ENCODE results near the gene CDH4. TPM values are rescaled to one million over a fixed set of nuclear protein-coding genes. Genes with fewer than 3 reads are reported as not detected.

Gene CDH4
- polyA plus RNA-seq, 1 donor (not counting 4 experiments of a cell fraction or from before 2014, with no cell fraction given): 2.2 TPM

DNA sequence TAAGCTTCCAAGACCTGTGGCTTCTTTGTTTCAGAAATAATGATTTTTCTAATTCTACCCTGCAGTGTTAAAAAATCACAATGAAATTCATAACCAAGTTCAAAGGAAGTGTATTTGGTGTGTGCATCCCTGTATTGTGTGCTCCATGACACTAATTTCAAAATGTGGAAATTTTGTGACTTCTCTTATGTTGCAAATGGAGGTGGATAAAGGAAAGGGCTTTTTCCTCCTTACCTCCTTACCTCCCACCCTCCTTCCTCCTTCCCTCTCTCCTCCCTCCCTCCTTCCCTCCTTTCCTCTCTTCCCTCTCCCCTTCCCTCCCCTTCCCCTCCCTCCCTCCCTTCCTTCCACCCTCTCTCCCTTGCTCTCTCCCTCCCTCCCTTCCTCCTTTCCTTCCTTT, 10.5 kb downstream of the CDH4 start:
- no peak overlapping the region for H3K4me2 ChIP-seq (ENCODE audit: control insufficient read depth, extremely low read depth, insufficient read depth, low read depth, low read length)
- peaks cover 16 to 43% of the 10 kb centered on the region in 2 experiments for H3K36me3 ChIP-seq (ENCODE audit: control insufficient read depth in 2 of 2, extremely low read depth in 1 of 2, insufficient read depth in 2 of 2, low read length in 2 of 2)
- H3K9me1 ChIP-seq (ENCODE audit: control insufficient read depth, extremely low read depth, insufficient read depth, low read length): no peaks in the 10 kb centered on the region
- no peaks in the 10 kb centered on the region for H3K27me3 ChIP-seq (ENCODE audit: control insufficient read depth, extremely low read depth, insufficient read depth, low read length)
- peaks cover 38% of the 10 kb centered on the region for H4K20me1 ChIP-seq (ENCODE audit: control insufficient read depth, extremely low read depth, insufficient read depth, low read length)
- FAIRE-seq (no peak), DNase-seq (ENCODE audit: low read depth, low spot score) (no peak)
- H3K79me2 ChIP-seq (ENCODE audit: control insufficient read depth, insufficient read depth, low read length): peaks cover 41% of the 10 kb centered on the region
- dilution Hi-C loops (cut with MboI; ENCODE audit: extremely low pct_ligation_motif_present, low sequenced_read_pairs): no loop called here
- no peaks in the 10 kb centered on the region for H3K4me1 ChIP-seq (ENCODE audit: control insufficient read depth, extremely low read depth, insufficient read depth, low read length)
- no peak overlapping the region for H3K4me3 ChIP-seq (ENCODE audit: control insufficient read depth in 2 of 3, extremely low read depth in 1 of 3, insufficient read depth in 2 of 3, low read depth in 1 of 3, low read length in 3 of 3)
- no peak overlapping the region for H2AFZ ChIP-seq (ENCODE audit: control insufficient read depth, low read length)
- no peak for TF ChIP-seq EZH2 (IDR thresholded peaks at IDR 0.05; ENCODE audit: low read length)
- TF ChIP-seq, protein P1, sequence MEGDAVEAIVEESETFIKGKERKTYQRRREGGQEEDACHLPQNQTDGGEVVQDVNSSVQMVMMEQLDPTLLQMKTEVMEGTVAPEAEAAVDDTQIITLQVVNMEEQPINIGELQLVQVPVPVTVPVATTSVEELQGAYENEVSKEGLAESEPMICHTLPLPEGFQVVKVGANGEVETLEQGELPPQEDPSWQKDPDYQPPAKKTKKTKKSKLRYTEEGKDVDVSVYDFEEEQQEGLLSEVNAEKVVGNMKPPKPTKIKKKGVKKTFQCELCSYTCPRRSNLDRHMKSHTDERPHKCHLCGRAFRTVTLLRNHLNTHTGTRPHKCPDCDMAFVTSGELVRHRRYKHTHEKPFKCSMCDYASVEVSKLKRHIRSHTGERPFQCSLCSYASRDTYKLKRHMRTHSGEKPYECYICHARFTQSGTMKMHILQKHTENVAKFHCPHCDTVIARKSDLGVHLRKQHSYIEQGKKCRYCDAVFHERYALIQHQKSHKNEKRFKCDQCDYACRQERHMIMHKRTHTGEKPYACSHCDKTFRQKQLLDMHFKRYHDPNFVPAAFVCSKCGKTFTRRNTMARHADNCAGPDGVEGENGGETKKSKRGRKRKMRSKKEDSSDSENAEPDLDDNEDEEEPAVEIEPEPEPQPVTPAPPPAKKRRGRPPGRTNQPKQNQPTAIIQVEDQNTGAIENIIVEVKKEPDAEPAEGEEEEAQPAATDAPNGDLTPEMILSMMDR (optimal IDR thresholded peaks at IDR 0.05 in 1 of 3, IDR thresholded peaks at IDR 0.05 in 1 of 3, conservative IDR thresholded peaks at IDR 0.05 in 1 of 3; ENCODE audit: extremely low read depth in 1 of 3, insufficient read depth in 2 of 3, low read length in 3 of 3): no peak
- H3K9ac ChIP-seq (ENCODE audit: control insufficient read depth, extremely low read depth, insufficient read depth, low read length): no peak overlapping the region
- no peaks in the 10 kb centered on the region for H3K9me3 ChIP-seq (ENCODE audit: control insufficient read depth, low read depth, low read length)
- H3K27ac ChIP-seq (ENCODE audit: control insufficient read depth, insufficient read depth, low read length): no peak overlapping the region

DNA sequence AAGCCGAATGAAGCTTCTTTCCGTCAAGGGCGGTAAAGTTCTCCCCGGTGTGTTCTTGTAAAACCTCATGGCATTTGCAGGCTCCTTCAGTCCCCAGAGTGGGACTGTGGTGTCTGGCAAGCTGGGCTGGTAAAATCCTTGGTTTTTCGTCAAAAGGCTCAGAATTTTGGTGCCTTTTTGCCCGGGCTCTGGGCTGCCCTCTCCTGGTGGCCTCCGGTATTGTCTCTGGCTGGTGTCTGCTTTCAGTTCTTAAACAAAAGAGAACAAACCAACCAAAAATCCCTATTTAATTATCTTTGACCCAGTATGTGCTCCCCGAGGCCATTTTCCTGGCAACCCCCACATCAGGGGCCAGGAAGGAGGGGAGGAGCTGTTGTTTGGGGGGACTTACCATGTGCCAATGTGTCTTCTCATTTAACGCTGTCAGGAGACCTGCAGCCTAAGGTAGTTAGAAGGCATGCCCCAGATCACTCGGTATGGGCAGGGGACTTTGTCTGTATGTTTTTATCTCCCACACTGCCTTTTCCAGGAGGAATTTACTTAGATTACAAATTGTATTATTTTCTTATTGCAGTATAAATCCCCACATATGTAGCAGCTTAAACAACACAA, 11.1 kb downstream of the CDH4 start:
- no peaks in the 10 kb centered on the region for H3K9me1 ChIP-seq (ENCODE audit: control insufficient read depth, extremely low read depth, insufficient read depth, low read length)
- no peak for FAIRE-seq
- TF ChIP-seq, protein P1 (optimal IDR thresholded peaks at IDR 0.05 in 1 of 3, IDR thresholded peaks at IDR 0.05 in 1 of 3, conservative IDR thresholded peaks at IDR 0.05 in 1 of 3; ENCODE audit: extremely low read depth in 1 of 3, insufficient read depth in 2 of 3, low read length in 3 of 3): peak; percentile 57 to 93 (median 84)
- TF ChIP-seq EZH2 (IDR thresholded peaks at IDR 0.05; ENCODE audit: low read length): no peak
- H3K79me2 ChIP-seq (ENCODE audit: control insufficient read depth, insufficient read depth, low read length): peaks cover 44% of the 10 kb centered on the region
- no peaks in the 10 kb centered on the region for H3K4me1 ChIP-seq (ENCODE audit: control insufficient read depth, extremely low read depth, insufficient read depth, low read length)
- no peak overlapping the region for H2AFZ ChIP-seq (ENCODE audit: control insufficient read depth, low read length)
- no peak overlapping the region for H3K4me3 ChIP-seq (ENCODE audit: control insufficient read depth in 2 of 3, extremely low read depth in 1 of 3, insufficient read depth in 2 of 3, low read depth in 1 of 3, low read length in 3 of 3)
- peaks cover 38% of the 10 kb centered on the region for H4K20me1 ChIP-seq (ENCODE audit: control insufficient read depth, extremely low read depth, insufficient read depth, low read length)
- no peak overlapping the region for H3K27ac ChIP-seq (ENCODE audit: control insufficient read depth, insufficient read depth, low read length)
- no peak overlapping the region for H3K4me2 ChIP-seq (ENCODE audit: control insufficient read depth, extremely low read depth, insufficient read depth, low read depth, low read length)
- dilution Hi-C loops (cut with MboI; ENCODE audit: extremely low pct_ligation_motif_present, low sequenced_read_pairs): no loop called here
- no peaks in the 10 kb centered on the region for H3K9me3 ChIP-seq (ENCODE audit: control insufficient read depth, low read depth, low read length)
- no peaks in the 10 kb centered on the region for H3K27me3 ChIP-seq (ENCODE audit: control insufficient read depth, extremely low read depth, insufficient read depth, low read length)
- H3K9ac ChIP-seq (ENCODE audit: control insufficient read depth, extremely low read depth, insufficient read depth, low read length): no peak overlapping the region
- DNase-seq (ENCODE audit: low read depth, low spot score): no peak
- H3K36me3 ChIP-seq (ENCODE audit: control insufficient read depth in 2 of 2, extremely low read depth in 1 of 2, insufficient read depth in 2 of 2, low read length in 2 of 2): peaks cover 15 to 45% of the 10 kb centered on the region in 2 experiments

All from keratinocyte (primary cell).